ENCODE measurements around the gene TXNRD2.

Gene TXNRD2

GRCh38 chr22:19958083-19959042, 16.7 kb upstream of the TXNRD2 start:
- Histone ChIP-seq H3K36me3 (ENCODE audit: insufficient read depth, low read length) (no peaks in the 10 kb centered on the region), H3K27me3 (ENCODE audit: insufficient read depth, low read length) (no peaks in the 10 kb centered on the region), H3K4me3 (ENCODE audit: low read depth, low read length) (peak overlapping the region; percentile 53; the same call in 1 of the 2 replicates), H3K27ac (ENCODE audit: low read depth, low read length) (no peak overlapping the region), H2AFZ (ENCODE audit: low read length, unreplicated experiment) (no peak overlapping the region), H3K4me1 (ENCODE audit: control insufficient read depth, insufficient read depth, low read length, unreplicated experiment) (peaks cover 11% of the 10 kb centered on the region), H3K79me2 (ENCODE audit: control insufficient read depth, insufficient read depth, low read length, unreplicated experiment) (no peaks in the 10 kb centered on the region)

DNA sequence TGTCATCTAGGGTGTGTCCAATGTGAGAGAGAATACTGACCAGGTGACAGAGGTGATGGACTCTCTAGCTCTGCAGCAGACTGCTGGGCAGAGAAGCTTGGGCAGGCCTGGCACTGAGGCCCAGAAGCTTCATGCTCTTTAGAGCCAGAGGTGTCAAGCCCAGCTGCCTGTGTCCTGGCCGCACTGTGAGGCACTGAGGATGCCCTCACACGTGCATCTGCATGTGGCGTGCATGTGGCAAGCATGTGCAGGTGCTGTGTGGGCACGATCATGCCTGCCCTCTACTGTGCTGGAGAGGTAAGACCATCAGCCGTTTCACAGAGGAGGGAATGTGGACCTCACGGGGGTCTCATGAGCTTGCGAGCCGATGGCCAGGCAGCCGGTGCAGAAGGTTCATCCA, 15.8 kb upstream of the TXNRD2 start:
- H2AFZ ChIP-seq (ENCODE audit: low read length, unreplicated experiment): no peak overlapping the region
- no peak overlapping the region for H3K4me3 ChIP-seq (ENCODE audit: low read depth, low read length)
- H3K36me3 ChIP-seq (ENCODE audit: insufficient read depth, low read length): no peaks in the 10 kb centered on the region
- H3K27ac ChIP-seq (ENCODE audit: low read depth, low read length): no peak overlapping the region
- H3K79me2 ChIP-seq (ENCODE audit: control insufficient read depth, insufficient read depth, low read length, unreplicated experiment): no peaks in the 10 kb centered on the region
- peaks cover 4% of the 10 kb centered on the region for H3K4me1 ChIP-seq (ENCODE audit: control insufficient read depth, insufficient read depth, low read length, unreplicated experiment)
- no peaks in the 10 kb centered on the region for H3K27me3 ChIP-seq (ENCODE audit: insufficient read depth, low read length)

GRCh38 chr22:19955241-19956128, 13.9 kb upstream of the TXNRD2 start:
- no peaks in the 10 kb centered on the region for H3K27me3 ChIP-seq (ENCODE audit: insufficient read depth, low read length)
- no peaks in the 10 kb centered on the region for H3K36me3 ChIP-seq (ENCODE audit: insufficient read depth, low read length)
- H3K27ac ChIP-seq (ENCODE audit: low read depth, low read length): no peak overlapping the region
- no peak overlapping the region for H3K4me3 ChIP-seq (ENCODE audit: low read depth, low read length)
- no peak overlapping the region for H2AFZ ChIP-seq (ENCODE audit: low read length, unreplicated experiment)
- peaks cover under 1% of the 10 kb centered on the region for H3K79me2 ChIP-seq (ENCODE audit: control insufficient read depth, insufficient read depth, low read length, unreplicated experiment)
- peaks cover 4% of the 10 kb centered on the region for H3K4me1 ChIP-seq (ENCODE audit: control insufficient read depth, insufficient read depth, low read length, unreplicated experiment)

DNA sequence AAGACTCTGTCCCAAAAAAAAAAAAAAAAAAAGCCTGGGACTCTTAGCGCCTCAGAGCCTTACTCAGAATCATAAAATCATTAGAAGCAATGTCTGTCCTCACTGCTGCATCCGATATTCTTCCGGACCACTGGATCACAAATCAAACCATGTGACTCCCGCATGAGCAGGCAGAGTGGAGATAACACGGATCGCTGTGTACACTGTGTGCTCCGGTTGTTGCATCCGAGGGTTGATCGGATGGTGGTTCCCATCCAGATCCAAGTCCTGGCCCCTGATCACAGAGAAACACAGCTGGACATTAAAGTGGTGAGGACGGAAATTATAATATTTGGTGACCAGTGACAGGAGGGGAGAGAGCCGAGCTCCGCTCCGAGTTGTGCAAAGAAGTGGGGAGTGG, 9.7 kb upstream of the TXNRD2 start:
- H3K4me3 ChIP-seq (ENCODE audit: low read depth, low read length): no peak overlapping the region
- no peaks in the 10 kb centered on the region for H3K27me3 ChIP-seq (ENCODE audit: insufficient read depth, low read length)
- H3K27ac ChIP-seq (ENCODE audit: low read depth, low read length): no peak overlapping the region
- H3K36me3 ChIP-seq (ENCODE audit: insufficient read depth, low read length): no peaks in the 10 kb centered on the region
- H3K79me2 ChIP-seq (ENCODE audit: control insufficient read depth, insufficient read depth, low read length, unreplicated experiment): peaks cover 6% of the 10 kb centered on the region
- H2AFZ ChIP-seq (ENCODE audit: low read length, unreplicated experiment): no peak overlapping the region
- peaks cover 13% of the 10 kb centered on the region for H3K4me1 ChIP-seq (ENCODE audit: control insufficient read depth, insufficient read depth, low read length, unreplicated experiment)

GRCh38 chr22:19948057-19948760, 6.6 kb upstream of the TXNRD2 start:
- H3K4me3 ChIP-seq (ENCODE audit: low read depth, low read length): no peak overlapping the region
- no peaks in the 10 kb centered on the region for H3K36me3 ChIP-seq (ENCODE audit: insufficient read depth, low read length)
- peaks cover 19% of the 10 kb centered on the region for H3K79me2 ChIP-seq (ENCODE audit: control insufficient read depth, insufficient read depth, low read length, unreplicated experiment)
- no peaks in the 10 kb centered on the region for H3K27me3 ChIP-seq (ENCODE audit: insufficient read depth, low read length)
- H3K27ac ChIP-seq (ENCODE audit: low read depth, low read length): no peak overlapping the region
- H2AFZ ChIP-seq (ENCODE audit: low read length, unreplicated experiment): no peak overlapping the region
- H3K4me1 ChIP-seq (ENCODE audit: control insufficient read depth, insufficient read depth, low read length, unreplicated experiment): peaks cover 19% of the 10 kb centered on the region

DNA sequence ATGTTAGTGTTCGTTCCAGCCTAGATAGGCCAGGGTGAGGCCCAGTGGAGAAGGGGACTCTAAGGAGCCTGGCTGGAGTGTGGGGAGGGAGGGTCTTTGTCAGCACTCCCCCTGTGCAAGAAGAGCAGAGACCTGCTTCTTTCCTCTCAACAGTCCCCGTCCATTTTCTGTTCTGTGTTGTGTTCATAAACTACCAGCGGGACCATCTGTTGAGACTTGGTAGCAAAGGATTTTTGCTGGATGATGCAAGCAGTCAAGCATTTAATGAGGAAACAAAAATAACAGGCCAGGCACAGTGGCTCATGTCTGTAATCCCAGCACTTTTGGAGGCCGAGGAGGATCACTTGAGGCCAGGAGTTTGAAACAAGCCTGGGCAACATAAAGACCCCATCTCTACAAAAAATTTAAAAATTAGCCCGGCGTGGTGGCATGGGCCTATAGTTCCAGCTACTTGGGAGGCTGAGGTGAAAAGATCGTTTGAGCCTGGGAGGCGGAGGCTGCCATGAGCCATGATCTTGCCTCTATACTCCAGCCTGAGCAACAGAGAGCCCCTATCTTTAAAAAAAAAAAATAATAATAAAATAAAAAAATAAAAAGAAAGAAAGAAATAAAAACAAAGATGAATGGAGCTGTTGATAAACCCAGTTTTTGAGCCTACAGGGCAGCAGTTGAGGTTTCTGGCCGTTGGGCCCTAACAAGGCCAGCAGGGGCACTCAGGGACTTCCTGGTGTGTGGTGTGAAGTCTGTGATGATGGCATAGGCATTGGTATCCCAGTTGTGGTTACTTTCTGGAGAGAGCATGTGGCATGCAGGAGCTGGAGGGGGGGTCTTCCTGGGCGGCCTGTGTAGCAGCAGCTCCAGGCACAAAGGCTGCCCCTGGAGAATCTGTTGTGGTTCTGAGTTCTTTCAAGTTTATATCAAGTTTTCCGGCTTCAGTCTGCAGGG, 1.7 kb upstream of the TXNRD2 start:
- Histone ChIP-seq H2AFZ (ENCODE audit: low read length, unreplicated experiment) (peak overlapping the region; percentile 89), H3K27me3 (ENCODE audit: insufficient read depth, low read length) (no peaks in the 10 kb centered on the region), H3K27ac (ENCODE audit: low read depth, low read length) (peak overlapping the region; percentile 96), H3K4me3 (ENCODE audit: low read depth, low read length) (peak overlapping the region; percentile 79), H3K79me2 (ENCODE audit: control insufficient read depth, insufficient read depth, low read length, unreplicated experiment) (peaks cover 31% of the 10 kb centered on the region), H3K36me3 (ENCODE audit: insufficient read depth, low read length) (no peaks in the 10 kb centered on the region), H3K4me1 (ENCODE audit: control insufficient read depth, insufficient read depth, low read length, unreplicated experiment) (peaks cover 17% of the 10 kb centered on the region)

GRCh38 chr22:19942157-19943081, 801 bp upstream of the TXNRD2 start:
- Histone ChIP-seq H3K27me3 (ENCODE audit: insufficient read depth, low read length) (no peaks in the 10 kb centered on the region), H3K36me3 (ENCODE audit: insufficient read depth, low read length) (no peaks in the 10 kb centered on the region), H3K79me2 (ENCODE audit: control insufficient read depth, insufficient read depth, low read length, unreplicated experiment) (peaks cover 31% of the 10 kb centered on the region), H3K4me1 (ENCODE audit: control insufficient read depth, insufficient read depth, low read length, unreplicated experiment) (peaks cover 15% of the 10 kb centered on the region), H2AFZ (ENCODE audit: low read length, unreplicated experiment) (peak overlapping the region; percentile 89), H3K27ac (ENCODE audit: low read depth, low read length) (peak overlapping the region; percentile 96), H3K4me3 (ENCODE audit: low read depth, low read length) (peak overlapping the region; percentile 79)

GRCh38 chr22:19940536-19941364, 868 bp downstream of the TXNRD2 start:
- H2AFZ ChIP-seq (ENCODE audit: low read length, unreplicated experiment): peak overlapping the region; percentile 60
- H3K79me2 ChIP-seq (ENCODE audit: control insufficient read depth, insufficient read depth, low read length, unreplicated experiment): peaks cover 28% of the 10 kb centered on the region
- peak overlapping the region; percentile 96 for H3K27ac ChIP-seq (ENCODE audit: low read depth, low read length)
- H3K27me3 ChIP-seq (ENCODE audit: insufficient read depth, low read length): no peaks in the 10 kb centered on the region
- no peaks in the 10 kb centered on the region for H3K36me3 ChIP-seq (ENCODE audit: insufficient read depth, low read length)
- peak overlapping the region; percentile 79 for H3K4me3 ChIP-seq (ENCODE audit: low read depth, low read length)
- peaks cover 13% of the 10 kb centered on the region for H3K4me1 ChIP-seq (ENCODE audit: control insufficient read depth, insufficient read depth, low read length, unreplicated experiment)
